Measurements from ENCODE around the gene TIAM2.
A peak's percentile ranks its signal among the peaks of the same experiment; 100 is the strongest.

Gene TIAM2

GRCh38 chr6:155245831-155246230 lies 250.7 kb downstream of the TIAM2 start:
- peak overlapping the region in 1 of 3 experiments; percentile 58 for H3K27ac Mint-ChIP-seq
- peaks cover 25% of the 10 kb centered on the region for H3K36me3 Mint-ChIP-seq (ENCODE audit: low read depth)
- peaks cover 12% of the 10 kb centered on the region for H3K4me1 Mint-ChIP-seq
- no peak overlapping the region for H3K4me3 Mint-ChIP-seq
- H3K27me3 Mint-ChIP-seq (ENCODE audit: low read depth): no peaks in the 10 kb centered on the region
- no peak for TF ChIP-seq CTCF (IDR thresholded peaks at IDR 0.05; ENCODE audit: unreplicated experiment in 3 of 3)
- H3K9me3 Mint-ChIP-seq: no peaks in the 10 kb centered on the region

GRCh38 chr6:155246825-155247224 lies 251.7 kb downstream of the TIAM2 start:
- Mint-ChIP-seq H3K36me3 (ENCODE audit: low read depth) (peaks cover 24% of the 10 kb centered on the region), H3K27ac (no peak overlapping the region), H3K9me3 (no peaks in the 10 kb centered on the region), H3K27me3 (ENCODE audit: low read depth) (no peaks in the 10 kb centered on the region), H3K4me3 (no peak overlapping the region), H3K4me1 (peaks cover 12% of the 10 kb centered on the region)
- TF ChIP-seq CTCF (IDR thresholded peaks at IDR 0.05; ENCODE audit: unreplicated experiment in 3 of 3): no peak

GRCh38 chr6:155247618-155248007 lies 252.5 kb downstream of the TIAM2 start:
- H3K36me3 Mint-ChIP-seq (ENCODE audit: low read depth): peaks cover 25% of the 10 kb centered on the region
- H3K9me3 Mint-ChIP-seq: no peaks in the 10 kb centered on the region
- TF ChIP-seq CTCF (IDR thresholded peaks at IDR 0.05; ENCODE audit: unreplicated experiment in 3 of 3): no peak
- no peaks in the 10 kb centered on the region for H3K27me3 Mint-ChIP-seq (ENCODE audit: low read depth)
- no peak overlapping the region for H3K4me3 Mint-ChIP-seq
- H3K27ac Mint-ChIP-seq: no peak overlapping the region
- H3K4me1 Mint-ChIP-seq: peaks cover 12% of the 10 kb centered on the region

GRCh38 chr6:155248008-155249001 lies 253.2 kb downstream of the TIAM2 start:
- Mint-ChIP-seq H3K4me1 (peaks cover 12% of the 10 kb centered on the region), H3K27ac (no peak overlapping the region), H3K9me3 (no peaks in the 10 kb centered on the region), H3K27me3 (ENCODE audit: low read depth) (no peaks in the 10 kb centered on the region), H3K36me3 (ENCODE audit: low read depth) (peaks cover 31% of the 10 kb centered on the region), H3K4me3 (no peak overlapping the region)
- TF ChIP-seq CTCF (IDR thresholded peaks at IDR 0.05; ENCODE audit: unreplicated experiment in 3 of 3): peak; percentile 63 to 73 (median 69)

- Mint-ChIP-seq H3K4me3 (no peak overlapping the region), H3K27me3 (ENCODE audit: low read depth) (no peaks in the 10 kb centered on the region), H3K9me3 (no peaks in the 10 kb centered on the region), H3K27ac (no peak overlapping the region), H3K36me3 (ENCODE audit: low read depth) (peaks cover 46% of the 10 kb centered on the region), H3K4me1 (no peaks in the 10 kb centered on the region)
- TF ChIP-seq CTCF (IDR thresholded peaks at IDR 0.05; ENCODE audit: unreplicated experiment in 3 of 3): no peak
Measured at GRCh38 chr6:155250701-155251381, 255.7 kb downstream of the TIAM2 start.
